GM18520 (cell line): ENCODE data around the gene C11orf58.

Source experiments
- ATAC-seq: cut with Tn5 transposase; IDR thresholded peaks from one replicate; pipeline ENCODE4 v1.9.1; 2021; ENCODE audit not compliant: unreplicated experiment

C11orf58 gene

GRCh38 chr11:16738193-16738946 is at the start of gene C11orf58:
Gene C11orf58 (plus strand): TSS chr11:16738647. CDS start chr11:16738779, 132 bp downstream.
- ATAC-seq: peak; percentile 98

DNA sequence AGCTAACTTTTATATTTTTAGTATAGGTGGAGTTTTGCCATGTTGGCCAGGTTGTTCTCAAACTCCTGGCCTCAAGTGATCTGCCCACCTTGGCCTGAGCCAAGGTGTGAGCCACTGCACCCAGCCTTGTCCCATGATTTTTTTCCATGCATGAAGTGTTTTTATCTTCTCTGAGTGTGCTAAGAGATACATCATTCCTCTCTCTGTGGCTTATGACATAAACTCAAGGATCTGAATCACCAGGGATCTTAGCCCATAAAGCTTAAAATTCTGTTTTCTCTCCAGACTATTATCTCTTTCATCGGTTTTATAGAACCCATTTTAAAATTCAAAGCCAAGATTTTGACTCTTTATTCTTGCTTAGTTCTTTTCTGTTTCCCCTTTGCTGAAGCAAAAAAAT is 48.4 kb upstream of the C11orf58 start:
- ATAC-seq: no peak

GRCh38 chr11:16703795-16704194 is 34.7 kb upstream of the C11orf58 start:
- no peak for ATAC-seq

- ATAC-seq: no peak
Measured at GRCh38 chr11:16713594-16713993, 24.9 kb upstream of the C11orf58 start.

DNA sequence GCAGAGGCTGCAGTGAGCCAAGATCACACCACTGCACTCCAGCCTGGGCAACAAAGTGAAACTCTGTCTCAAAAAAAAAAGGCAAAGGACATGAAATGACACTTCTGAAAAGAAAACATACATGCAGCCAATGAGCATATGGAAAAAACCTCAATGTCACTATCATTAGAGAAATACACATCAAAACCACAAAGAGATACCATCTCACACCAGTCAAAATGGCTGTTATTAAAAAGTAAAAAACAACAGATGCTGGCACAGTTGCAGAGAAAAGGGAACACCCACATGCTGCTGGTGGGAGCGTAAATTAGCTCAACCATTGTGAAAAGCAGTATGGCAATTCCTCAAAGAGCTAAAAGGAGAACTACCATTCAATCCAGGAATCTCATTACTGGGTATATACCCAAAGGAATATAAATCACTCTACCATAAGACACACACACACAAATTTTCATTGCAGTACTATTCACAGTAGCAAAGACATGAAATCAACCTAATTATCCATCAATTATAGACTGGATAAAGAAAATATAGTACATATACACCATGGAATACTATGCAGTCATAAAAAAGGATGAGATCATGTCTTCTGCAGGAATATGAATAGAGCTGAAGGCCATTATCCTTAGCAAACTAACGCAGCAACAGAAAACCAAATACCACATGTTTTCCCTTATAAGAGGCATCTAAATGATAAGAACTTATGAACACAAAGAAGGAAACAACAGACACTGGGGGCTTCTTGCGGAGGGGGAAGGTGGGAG is 15.7 kb upstream of the C11orf58 start:
- no peak for ATAC-seq

DNA sequence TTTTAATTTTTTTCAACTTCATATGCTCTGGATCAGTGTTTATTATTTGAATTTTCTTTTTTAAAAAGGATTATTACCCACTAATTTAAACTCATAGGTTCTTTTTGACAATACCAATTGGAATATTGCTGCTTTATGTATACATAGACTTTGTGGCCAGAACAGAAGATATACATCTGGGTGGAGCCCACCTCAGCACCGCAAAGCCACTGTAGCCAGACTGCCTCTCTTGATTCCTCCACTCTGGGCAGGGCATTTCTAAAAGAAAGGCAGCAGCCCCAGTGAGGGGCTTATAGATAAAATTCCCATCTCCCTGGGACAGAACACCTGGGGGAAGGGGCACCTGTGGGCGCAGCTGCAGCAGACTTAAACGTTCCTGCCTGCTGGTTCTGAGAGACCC is 10.6 kb upstream of the C11orf58 start:
- ATAC-seq: no peak

DNA sequence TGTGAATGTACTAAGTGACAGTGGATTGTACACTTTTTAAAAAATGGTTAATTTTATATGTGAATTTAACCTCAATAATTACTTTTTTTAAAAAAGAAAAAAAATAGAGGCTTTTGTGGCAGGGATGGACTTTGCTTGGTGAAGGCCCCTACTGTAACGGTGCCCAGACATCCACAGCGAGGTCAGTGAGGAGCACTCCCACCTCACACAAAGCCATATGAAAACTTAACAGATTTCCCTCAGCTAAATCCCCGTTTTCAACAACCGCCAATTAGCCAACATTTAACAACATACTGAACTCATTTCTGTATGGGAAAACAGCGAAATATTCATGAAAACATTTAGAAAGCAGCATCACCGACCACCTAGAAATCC is 642 bp upstream of the C11orf58 start:
- peak; percentile 1 for ATAC-seq

DNA sequence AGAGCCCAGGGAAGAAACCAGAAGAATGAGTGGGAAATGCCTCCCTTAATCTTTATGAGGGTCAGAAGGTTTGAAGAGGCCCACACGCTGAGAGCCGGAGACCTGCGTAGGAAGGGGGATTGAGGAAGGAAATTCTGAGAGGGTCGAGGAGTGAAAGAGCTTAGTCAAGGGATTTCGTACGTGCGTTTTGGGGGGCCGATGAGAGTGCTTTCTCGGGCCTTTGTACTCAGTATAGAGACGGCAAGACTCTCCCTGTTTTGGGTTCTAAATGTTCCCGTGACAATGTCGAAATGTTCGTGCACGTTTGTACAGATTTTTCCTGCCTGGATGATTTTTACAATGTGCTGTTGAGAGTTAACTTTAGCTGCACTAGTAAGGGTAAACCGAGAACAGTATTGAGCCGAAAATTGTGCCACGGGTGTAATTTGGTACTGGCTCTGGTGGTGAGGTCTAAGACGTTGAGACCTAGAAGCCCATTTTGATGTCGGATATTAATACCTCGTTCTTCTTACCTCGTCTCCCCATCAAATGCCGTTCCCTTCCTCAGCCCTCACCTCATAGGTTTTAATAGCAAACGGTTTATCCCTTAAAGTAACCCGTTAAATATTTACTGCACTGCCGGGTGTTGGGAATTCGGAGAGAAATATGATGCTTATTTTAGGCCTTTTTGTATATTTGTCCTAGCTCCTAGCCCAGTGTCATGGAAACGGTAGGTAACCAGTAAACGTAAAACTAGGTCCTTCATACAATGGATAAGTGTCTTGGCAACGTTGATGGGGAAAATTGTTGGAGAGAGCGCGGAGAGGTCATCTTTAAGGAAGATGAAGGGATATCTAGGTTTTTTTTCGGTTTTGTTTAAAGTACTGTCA is 734 bp downstream of the C11orf58 start:
- no peak for ATAC-seq

- ATAC-seq: no peak
Measured at GRCh38 chr11:16741473-16741872, 3.0 kb downstream of the C11orf58 start.

DNA sequence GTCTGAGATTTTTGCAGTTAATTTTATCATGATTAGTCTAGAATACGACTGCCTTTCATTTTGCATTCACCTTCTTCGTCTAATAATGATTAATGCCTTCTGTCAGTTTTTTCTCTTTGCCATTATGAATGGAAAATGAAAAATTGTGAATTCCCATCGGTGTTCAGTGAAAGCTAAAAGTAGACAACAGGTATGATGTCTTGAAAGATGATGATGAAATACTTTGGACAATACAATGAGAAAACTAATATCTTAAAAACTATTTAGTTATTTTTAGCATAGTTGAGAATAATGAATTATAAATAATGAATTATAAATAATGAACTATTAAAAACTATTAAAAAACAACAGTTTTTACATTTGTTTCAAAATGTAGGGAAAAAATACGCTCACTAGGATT is 5.0 kb downstream of the C11orf58 start:
- no peak for ATAC-seq

DNA sequence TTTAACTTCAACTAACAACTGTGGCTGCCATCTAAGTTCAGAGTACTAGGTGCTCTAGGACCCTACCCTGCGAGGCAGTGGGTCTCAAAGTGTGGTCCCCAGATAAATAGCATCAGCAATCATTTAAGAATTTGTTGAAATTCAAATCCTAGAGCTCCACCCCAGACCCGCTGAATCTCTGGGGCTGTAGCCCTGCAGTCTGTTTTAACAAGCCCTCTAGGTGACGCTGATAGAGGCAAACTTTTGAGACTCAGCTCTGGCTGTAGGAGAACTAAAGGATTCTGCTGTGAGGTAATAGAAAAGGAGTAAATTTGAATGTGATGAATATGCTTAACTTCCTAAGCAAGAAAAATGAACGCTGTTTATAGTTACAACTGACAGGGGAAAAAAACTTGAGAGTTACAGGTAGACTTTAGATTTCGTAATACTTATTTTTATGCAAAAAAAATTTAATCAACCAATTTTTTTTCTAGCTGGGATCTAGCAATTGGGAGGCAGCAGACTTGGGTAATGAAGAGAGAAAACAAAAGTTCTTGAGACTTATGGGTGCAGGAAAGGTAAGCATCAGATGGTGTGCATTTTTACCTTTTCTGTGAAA is 5.8 kb downstream of the C11orf58 start:
- ATAC-seq: no peak

- no peak for ATAC-seq
Measured at GRCh38 chr11:16745950-16746605, 7.6 kb downstream of the C11orf58 start.

GRCh38 chr11:16749092-16749491 is 10.6 kb downstream of the C11orf58 start:
- ATAC-seq: no peak

DNA sequence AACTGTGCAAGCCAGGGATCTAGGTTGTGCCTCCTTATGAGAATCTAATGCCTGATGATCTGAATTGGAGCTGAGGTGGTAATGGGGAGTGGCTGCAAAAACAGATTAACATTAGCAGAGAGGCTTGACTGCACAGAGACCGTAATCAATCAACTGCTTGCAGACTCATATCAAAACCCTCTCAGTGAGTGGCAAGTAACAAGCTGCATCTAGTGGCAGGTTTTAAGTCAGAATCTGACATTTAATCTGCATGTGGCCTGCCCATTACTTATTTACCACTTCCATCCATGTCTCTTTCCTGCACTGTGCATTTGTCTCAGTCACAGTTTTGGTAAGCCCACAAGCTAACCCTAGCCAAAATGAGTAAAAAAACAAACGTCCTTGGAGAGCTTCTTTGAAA is 11.2 kb downstream of the C11orf58 start:
- peak; percentile 75 for ATAC-seq

- ATAC-seq: no peak
Measured at GRCh38 chr11:16750417-16750816, 12.0 kb downstream of the C11orf58 start.

DNA sequence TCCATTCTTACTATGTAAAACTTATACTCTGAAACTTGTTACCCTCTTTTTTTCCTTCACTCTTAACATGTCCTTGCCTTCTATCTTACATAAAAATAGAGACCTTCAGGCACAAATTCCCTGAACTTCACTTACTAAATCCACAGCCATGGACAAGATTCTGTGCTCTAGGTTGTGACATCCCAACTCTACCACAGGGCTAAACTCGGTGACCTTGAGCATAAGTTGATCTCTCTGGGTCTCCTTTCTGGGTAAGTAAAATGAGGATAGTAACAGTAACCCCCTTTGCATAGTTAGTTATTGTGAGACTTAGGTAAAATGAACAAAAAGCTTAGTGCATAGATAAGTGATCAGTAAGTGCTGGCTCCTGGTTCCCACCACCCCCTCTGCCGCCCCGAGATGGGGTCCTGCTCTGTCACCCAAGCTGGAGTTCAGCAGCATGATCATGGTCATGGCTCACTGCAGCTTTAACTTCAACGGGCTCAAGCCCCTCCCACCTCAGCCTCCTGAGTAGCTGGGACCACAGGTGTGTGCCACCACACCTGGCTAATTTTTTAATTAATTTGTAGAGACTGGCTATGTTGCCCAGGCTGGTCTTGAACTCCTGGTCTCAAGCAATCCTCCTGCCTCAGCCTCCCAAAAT is 20.1 kb downstream of the C11orf58 start:
- ATAC-seq: no peak

DNA sequence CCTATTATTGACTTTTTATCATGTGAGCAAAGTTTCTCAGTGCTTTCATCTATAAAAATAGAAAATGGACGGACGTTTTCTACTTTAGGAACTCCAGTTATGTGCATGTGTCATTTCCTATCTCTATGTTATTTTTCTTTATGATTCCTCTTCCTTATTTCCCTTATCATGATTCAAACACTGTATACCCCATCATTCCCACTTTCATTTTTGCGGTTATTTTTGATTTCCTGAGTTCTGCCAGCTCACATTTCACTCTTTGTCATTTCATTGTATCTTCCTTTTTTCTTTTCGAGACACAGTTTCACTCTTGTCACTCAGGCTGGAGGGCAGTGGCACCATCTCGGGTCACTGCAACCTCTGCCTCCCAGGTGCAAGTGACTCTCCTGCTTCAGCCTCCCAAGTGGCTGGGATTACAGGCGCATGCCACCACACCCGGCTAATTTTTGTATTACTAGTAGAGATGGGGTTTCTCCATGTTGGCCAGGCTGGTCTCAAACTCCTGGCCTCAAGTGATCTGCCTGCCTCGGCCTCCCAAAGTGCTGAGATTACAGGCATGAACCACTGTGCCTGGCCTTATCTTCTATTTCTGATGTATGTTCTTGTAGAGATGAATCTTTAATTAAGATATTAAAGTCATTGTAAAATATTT is 21.5 kb downstream of the C11orf58 start:
- no peak for ATAC-seq

DNA sequence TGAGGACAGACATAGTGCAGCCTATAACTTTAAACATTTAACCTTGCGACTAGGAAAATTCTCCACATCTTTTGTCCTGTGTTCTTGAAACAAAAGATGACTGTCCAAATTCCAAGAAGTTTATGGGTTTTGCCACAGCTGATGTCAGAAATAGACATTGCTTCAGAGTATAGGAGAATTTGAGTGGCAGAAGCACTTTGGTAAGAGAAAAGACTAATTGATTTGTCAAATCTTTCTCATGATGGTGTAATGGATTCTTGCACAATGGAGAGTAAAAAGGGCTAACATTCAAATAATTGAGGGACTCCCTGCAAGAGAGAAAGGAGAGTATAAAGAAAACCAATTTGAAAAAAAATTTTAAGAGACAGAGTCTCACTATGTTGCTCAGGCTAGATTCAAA is 25.3 kb downstream of the C11orf58 start:
- ATAC-seq: no peak

DNA sequence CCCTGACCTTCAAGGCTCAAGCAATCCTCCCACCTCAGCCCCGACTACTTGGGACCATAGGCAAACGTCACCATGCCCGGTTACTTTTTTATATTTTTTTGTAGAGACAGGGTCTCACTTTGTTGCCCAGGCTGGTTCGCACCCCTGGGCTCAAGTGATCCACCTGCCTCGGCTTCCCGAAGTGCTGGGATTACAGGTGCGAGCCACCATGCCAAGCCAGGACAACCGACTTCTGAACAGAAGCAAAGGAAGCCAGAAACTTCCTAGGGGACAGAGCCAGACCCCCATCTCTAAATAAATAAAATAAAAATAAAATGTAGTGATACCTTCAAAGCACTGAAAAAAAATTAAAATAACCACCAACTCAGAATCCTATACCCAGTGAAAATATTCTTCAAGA is 26.4 kb downstream of the C11orf58 start:
- no peak for ATAC-seq

DNA sequence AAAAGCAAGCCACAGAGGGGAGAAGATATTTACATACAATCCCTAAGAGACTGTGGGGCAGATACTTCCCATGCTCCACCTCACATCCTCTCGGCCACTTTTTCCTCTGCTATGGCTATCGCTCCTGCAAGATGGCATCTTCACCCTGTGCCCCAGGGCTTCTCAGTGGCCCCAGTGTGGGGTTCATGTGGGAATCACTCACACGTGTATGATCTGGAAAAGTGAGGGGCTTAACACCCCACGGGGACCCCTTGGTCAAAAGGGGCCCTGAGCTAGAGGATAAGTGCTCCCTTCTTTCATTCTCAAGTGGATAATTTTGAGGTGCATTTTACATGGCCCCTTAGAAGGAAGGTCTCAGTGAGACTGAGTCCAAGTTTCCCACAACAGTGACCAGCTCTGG is 28.7 kb downstream of the C11orf58 start:
- no peak for ATAC-seq
